Left kidney (tissue), 2 donors: ENCODE data around the gene ERC2. TPM values are rescaled to one million over a fixed set of nuclear protein-coding genes. Genes with fewer than 3 reads are reported as not detected.

Source experiments
- DNase-seq: peaks from one replicate; pipeline ENCODE4 v3.0.0-alpha.2; 2013
- polyA plus RNA-seq: library from polyadenylated mRNA; unstranded; fragments of 120-200 nt; gene quantifications from one replicate; pipeline ENCODE4 v1.2.1, GENCODE V29; 2013; ENCODE audit not compliant: insufficient read length

ERC2 gene
- polyA plus RNA-seq, 1 donor = 3.9 TPM

GRCh38 chr3:55826731-55827496, 641.4 kb downstream of the ERC2 start:
- DNase-seq = no peak

GRCh38 chr3:55826097-55826496, 642.2 kb downstream of the ERC2 start:
- DNase-seq = no peak

- DNase-seq = no peak
Observed at GRCh38 chr3:55824406-55824805, 643.9 kb downstream of the ERC2 start.

GRCh38 chr3:55823829-55824228, 644.4 kb downstream of the ERC2 start:
- DNase-seq = no peak

- no peak for DNase-seq
Observed at GRCh38 chr3:55823001-55823400, 645.3 kb downstream of the ERC2 start.

- DNase-seq = no peak
Observed at GRCh38 chr3:55819005-55819404, 649.3 kb downstream of the ERC2 start.

- DNase-seq = no peak
Observed at GRCh38 chr3:55818485-55818884, 649.8 kb downstream of the ERC2 start.

- no peak for DNase-seq
Observed at GRCh38 chr3:55816794-55817576, 651.3 kb downstream of the ERC2 start.

- DNase-seq = no peak
Observed at GRCh38 chr3:55815262-55815661, 653.0 kb downstream of the ERC2 start.

- DNase-seq = no peak
Observed at GRCh38 chr3:55813268-55814097, 654.8 kb downstream of the ERC2 start.

GRCh38 chr3:55812394-55813013, 655.8 kb downstream of the ERC2 start:
- no peak for DNase-seq

GRCh38 chr3:55807210-55807609, 661.1 kb downstream of the ERC2 start:
- DNase-seq = no peak

- DNase-seq = no peak
Observed at GRCh38 chr3:55805169-55805568, 663.1 kb downstream of the ERC2 start.

GRCh38 chr3:55804170-55805095, 663.8 kb downstream of the ERC2 start:
- DNase-seq = no peak

GRCh38 chr3:55802816-55803215, 665.5 kb downstream of the ERC2 start:
- DNase-seq = no peak

- DNase-seq = no peak
Observed at GRCh38 chr3:55801676-55802075, 666.6 kb downstream of the ERC2 start.

GRCh38 chr3:55801068-55801467, 667.2 kb downstream of the ERC2 start:
- DNase-seq = no peak

- no peak for DNase-seq
Observed at GRCh38 chr3:55797775-55798174, 670.5 kb downstream of the ERC2 start.

- DNase-seq = no peak
Observed at GRCh38 chr3:55797084-55797483, 671.2 kb downstream of the ERC2 start.

GRCh38 chr3:55796533-55796932, 671.7 kb downstream of the ERC2 start:
- DNase-seq = no peak

GRCh38 chr3:55795746-55796145, 672.5 kb downstream of the ERC2 start:
- no peak for DNase-seq
